GM18498 (cell line): ENCODE results near the gene ZFC3H1.
"Not testable (repeated sequence)": the region's sequence is repeated elsewhere in the genome, so short reads cannot be mapped to it uniquely, and the experiment has no call there.

Experiments used
- ATAC-seq: cut with Tn5 transposase; IDR thresholded peaks from one replicate; pipeline ENCODE4 v1.9.1; 2021; ENCODE audit warnings: mild to moderate bottlenecking, moderate library complexity; ENCODE audit not compliant: unreplicated experiment

Gene ZFC3H1

DNA sequence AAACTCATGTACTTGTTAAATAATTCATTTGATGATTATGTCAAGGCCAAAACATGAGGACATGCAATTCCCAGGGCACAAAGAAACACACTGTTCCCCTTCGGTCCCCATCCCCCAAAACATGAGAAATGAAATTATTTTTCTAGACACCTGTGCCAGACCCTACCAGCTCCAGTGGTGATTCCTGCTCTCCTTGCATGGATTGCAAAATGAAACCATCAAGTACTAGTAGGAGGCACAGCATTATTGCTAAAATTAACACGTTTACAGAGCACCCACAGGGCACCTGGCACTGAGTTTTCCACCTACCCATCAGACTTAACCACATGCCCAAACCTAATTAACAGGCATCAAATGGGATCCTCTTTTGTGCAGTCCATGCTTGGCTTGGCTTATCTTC is 76.6 kb downstream of the ZFC3H1 start:
- ATAC-seq, result no peak

DNA sequence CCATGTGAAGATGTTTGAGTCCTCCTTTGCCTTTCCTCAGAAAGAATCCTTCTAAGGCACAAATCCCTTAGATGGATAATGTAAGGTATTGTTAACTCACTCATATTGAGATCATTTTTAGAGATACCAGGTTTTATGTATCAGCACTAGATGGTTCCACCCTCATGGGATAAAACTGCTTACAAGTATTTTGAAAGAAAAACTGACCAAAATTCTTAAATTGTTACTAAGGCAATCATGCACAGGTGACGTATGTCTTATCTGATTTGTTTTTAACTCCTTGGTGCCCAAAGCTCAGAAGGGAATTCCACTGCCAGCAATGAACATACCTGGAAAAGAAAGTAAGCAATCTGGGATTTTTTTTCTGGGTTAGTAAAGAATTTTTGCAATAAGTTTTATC is 78.4 kb downstream of the ZFC3H1 start:
- ATAC-seq, result no peak

DNA sequence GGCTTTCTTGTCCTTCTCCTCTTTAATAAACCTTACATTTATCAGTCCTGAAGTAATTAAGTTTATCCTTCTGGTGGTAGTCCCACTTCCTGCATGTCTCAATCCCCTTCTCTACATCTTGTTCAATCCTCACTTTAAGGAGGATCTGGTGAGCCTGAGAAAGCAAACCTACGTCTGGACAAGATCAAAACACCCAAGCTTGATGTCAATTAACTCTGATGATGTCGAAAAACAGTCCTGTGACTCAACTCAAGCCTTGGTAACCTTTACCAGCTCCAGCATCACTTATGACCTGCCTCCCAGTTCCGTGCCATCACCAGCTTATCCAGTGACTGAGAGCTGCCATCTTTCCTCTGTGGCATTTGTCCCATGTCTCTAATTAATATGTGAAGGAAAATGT is 79.3 kb downstream of the ZFC3H1 start:
- ATAC-seq, result no peak

DNA sequence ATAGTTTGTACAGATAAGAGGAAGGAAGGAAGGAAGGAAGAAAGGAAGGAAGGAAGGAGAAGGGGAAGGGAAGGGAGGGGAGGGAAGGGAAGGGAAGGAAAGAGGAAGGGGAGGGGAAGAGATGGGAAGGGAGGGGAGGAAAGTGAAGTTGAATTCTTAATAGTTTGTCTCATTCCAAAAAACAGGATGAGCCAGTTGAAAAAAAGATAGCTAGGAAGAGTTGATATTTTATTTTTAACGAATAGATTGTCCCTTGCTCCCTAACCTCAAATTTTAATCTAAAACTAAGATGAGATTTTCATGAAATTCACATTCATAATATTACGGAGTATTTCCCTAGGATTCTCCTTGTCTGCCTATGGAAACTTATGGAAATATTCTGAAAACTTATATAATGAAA is 80.7 kb downstream of the ZFC3H1 start:
- ATAC-seq, result no peak

DNA sequence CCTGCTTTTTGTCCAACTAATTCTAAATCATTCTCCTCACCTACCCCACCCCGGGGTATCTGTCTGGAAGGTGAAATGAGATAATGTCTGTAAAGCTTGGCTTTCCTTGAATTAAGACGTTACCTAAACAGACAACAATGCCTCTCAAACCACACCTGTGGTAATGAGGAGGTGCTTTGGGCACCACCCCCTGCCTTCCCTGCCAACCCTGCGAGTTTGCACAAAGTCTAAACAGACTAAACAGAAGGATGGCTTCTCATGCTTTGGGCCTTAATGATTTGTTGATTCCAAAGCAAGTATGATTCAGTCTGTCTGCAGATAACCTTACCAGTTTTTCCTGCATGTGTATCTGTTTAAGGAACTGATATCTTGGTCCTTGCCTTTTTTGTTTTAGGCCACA is 82.4 kb downstream of the ZFC3H1 start:
- ATAC-seq, result no peak

DNA sequence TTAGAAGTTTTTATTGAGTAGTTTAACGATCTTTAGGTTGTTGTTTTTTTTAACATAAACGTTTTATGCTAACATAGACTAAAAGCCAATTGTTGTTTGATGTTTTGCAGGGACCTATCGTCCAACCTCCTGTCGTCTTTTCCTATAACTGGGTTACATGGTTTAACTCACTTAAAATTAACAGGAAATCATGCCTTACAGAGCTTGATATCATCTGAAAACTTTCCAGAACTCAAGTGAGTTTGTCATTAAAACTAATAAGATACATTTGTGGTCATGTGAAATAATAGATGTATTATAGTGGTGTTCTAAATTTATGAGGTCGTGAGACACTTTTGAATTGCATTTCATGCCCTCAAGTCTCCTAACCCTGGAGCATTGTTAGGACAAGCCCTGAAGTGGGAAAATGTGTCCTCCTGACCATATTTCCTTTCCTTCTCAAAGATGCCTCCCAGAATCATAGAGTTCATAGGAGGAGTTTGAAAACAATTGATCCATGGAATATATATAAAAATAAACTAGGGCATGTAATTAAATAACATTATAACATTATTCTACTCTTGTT is 84.9 kb downstream of the ZFC3H1 start:
- no peak for ATAC-seq

DNA sequence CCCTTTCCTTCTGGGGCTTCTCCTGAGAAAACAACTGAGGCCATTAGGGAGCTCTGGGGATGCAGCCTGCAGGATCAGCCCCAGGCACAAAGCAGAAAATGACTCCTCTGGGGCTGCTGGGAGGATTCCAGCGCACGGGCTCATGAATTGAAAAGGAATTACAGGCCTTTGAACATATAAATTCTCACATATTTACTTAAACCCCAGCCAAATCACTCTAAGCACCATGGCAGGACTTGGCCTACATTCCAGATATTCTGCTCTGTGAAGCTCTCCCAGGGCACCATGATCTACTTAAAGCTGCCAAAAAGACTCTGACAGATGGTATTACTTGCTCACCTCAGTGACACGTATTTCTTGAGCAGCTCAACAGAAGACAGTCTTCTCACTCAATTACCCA is 87.2 kb downstream of the ZFC3H1 start:
- ATAC-seq, result no peak

DNA sequence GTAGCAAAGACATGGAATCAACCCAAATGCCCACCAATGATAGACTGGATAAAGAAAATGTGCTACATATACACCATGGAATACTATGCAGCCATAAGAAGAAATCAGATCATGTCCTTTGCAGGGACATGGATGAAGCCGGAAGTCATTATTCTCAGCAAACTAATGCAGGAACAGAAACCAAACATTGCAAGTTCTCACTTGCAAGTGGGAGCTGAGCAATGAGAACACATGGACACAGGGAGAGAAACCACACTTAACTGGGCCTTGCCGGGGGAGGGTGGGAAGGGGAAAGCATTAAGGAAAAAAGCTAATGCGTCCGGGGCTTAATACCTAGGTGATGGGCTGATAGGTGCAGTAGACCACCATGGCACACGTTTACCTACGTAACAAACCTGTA is 93.8 kb downstream of the ZFC3H1 start:
- not testable (repeated sequence) for ATAC-seq

DNA sequence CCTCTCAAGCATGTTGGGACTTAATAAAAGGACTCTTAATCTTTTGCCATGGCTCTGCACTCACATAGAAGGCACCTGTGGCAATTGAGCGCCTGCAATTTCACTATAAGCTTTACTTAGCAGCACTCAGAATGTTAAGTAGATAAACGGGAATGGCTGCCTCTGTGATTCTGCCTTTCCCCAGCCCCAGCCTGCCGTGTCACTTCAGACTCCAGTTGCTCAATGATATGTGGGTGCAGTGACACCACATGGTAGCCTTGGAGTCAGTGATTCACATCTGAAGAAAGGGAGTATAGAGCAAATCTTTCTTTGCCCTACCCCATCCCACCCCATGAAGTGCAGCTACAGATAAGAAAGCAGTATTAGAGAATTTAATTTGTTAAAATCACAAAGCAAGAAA is 96.1 kb downstream of the ZFC3H1 start:
- no peak for ATAC-seq

DNA sequence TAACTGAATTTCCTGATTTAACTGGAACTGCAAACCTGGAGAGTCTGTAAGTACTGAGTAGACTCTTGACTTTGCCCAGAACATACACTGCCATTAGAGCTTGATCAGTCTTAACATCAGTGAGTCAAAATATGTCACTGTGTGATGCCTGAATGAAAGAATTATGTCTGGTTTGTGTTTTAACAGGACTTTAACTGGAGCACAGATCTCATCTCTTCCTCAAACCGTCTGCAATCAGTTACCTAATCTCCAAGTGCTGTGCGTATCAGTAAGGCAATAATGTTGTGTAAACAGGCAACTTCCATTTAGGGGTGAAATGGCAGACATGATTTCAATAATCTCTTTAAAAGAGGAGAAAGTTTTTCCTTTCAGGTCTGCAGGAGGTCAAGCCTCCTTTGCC is 97.0 kb downstream of the ZFC3H1 start:
- ATAC-seq, result no peak

DNA sequence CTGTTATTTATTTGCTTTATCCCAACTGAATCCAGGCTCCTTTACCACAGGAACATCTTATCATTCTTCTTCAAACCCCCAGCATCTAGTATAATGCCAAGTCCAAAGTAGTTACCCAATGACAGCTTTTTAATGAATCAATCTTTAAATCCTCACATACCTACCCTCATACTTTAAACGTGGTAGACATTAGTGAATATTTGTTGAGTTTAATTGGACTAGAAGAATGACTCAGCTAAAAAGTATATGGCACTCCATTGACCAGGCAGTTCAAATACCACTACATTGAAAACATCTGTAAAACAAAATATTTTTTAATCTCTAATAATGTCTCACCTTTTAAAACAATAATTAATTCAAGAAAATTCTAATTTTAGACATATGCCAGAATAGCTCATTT is 98.1 kb downstream of the ZFC3H1 start:
- no peak for ATAC-seq

DNA sequence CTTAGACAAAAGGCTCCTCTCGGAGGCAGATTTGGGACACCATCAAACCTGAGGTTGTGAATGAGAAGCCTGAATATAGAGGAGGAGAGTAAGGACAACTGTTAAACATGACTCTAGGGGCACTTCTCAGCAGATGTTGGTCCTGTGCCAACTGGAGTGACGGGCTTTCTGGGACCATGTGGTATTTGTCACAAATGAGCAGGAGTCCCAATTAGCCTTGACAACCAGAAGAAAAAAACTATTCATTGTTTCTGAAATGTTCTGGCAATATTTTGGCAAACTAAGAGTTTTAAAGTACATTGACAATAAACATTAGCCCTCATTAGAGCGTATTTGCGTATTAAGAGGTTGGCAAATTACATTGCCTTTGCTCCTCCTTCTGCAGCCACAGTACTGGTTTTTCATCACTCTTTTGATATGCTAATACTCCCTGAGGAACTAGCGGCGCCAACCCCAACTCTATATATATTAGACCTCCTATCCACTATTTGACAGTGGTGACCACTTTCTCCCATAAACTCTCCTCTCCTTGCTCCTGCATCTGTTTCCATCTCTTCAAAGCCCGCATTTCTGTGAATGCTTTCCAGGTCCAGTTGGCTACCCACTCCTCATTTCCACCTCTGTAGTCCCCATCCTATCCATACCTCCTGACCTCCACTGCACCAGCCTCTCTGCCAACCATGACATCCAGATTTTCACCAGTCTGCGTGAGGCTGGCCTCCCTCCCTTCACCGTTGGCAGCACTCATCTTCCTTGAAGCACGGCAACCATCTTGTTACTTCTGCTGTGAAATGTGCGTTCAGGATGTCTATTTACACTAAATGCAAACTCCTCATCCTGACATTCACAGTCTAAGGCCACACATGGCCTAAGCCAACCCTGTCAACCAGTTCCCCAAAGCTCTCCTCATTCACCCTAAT is 100.7 kb downstream of the ZFC3H1 start:
- no peak for ATAC-seq
